Parathyroid adenoma (tissue), 2 donors: ENCODE data around the gene TNNT3.

Experiments
- H2AFZ ChIP-seq: fragments of 300-600 bp; sonication (generic); one replicate; pipeline ENCODE4 v1.7.0; 2017; ENCODE audit warnings: antibody characterized with exemption, mild to moderate bottlenecking
- H3K27ac ChIP-seq: fragments of 300-600 bp; sonication (generic); one replicate; pipeline ENCODE4 v1.7.0; 2017
- H3K27me3 ChIP-seq: fragments of 300-600 bp; sonication (generic); one replicate; pipeline ENCODE4 v1.7.0; 2017; ENCODE audit warnings: low read length; ENCODE audit not compliant: control insufficient read depth, insufficient read depth
- H3K36me3 ChIP-seq: fragments of 300-600 bp; sonication (generic); one replicate; pipeline ENCODE4 v1.7.0; 2017; ENCODE audit warnings: low read length; ENCODE audit not compliant: control insufficient read depth, insufficient read depth
- H3K4me1 ChIP-seq: fragments of 300-600 bp; sonication (generic); one replicate; pipeline ENCODE4 v1.7.0; 2017; ENCODE audit warnings: control low read depth
- H3K4me2 ChIP-seq: fragments of 300-600 bp; sonication (generic); one replicate; pipeline ENCODE4 v1.7.0; 2017; ENCODE audit warnings: low read length
- H3K4me3 ChIP-seq: fragments of 300-600 bp; sonication (generic); one replicate; pipeline ENCODE4 v1.7.0; 2017; ENCODE audit warnings: low read depth, low read length
- H3K79me2 ChIP-seq: fragments of 300-600 bp; sonication (generic); one replicate; pipeline ENCODE4 v1.7.0; 2017; ENCODE audit warnings: control low read depth
- H3K9ac ChIP-seq: fragments of 300-600 bp; sonication (generic); one replicate; pipeline ENCODE4 v1.7.0; 2017; ENCODE audit warnings: mild to moderate bottlenecking
- H3K9me3 ChIP-seq: fragments of 300-600 bp; sonication (generic); one replicate; pipeline ENCODE4 v1.7.0; 2017; ENCODE audit warnings: low read length; ENCODE audit not compliant: control insufficient read depth
- CTCF ChIP-seq: fragments of 300-600 bp; sonication (generic); IDR thresholded peaks from one replicate; pipeline ENCODE4 v1.7.0; 2017; ENCODE audit warnings: antibody characterized with exemption, mild to moderate bottlenecking
- donor health status: primary hyperparathyroidism.

The TNNT3 gene

GRCh38 chr11:1964955-1965354 lies 45.5 kb downstream of the TNNT3 start:
- Histone ChIP-seq H3K4me1 (no peaks in the 10 kb centered on the region), H3K4me2 (no peak overlapping the region), H2AFZ (no peak overlapping the region), H3K36me3 (no peaks in the 10 kb centered on the region), H3K9ac (no peak overlapping the region), H3K27me3 (no peaks in the 10 kb centered on the region), H3K4me3 (no peak overlapping the region), H3K79me2 (no peaks in the 10 kb centered on the region), H3K9me3 (no peaks in the 10 kb centered on the region), H3K27ac (no peak overlapping the region)
- no peak for TF ChIP-seq CTCF

GRCh38 chr11:1966531-1966930 lies 47.0 kb downstream of the TNNT3 start:
- no peak overlapping the region for H2AFZ ChIP-seq
- no peaks in the 10 kb centered on the region for H3K79me2 ChIP-seq
- no peaks in the 10 kb centered on the region for H3K36me3 ChIP-seq
- H3K9ac ChIP-seq: no peak overlapping the region
- no peak overlapping the region for H3K27ac ChIP-seq
- H3K4me1 ChIP-seq: no peaks in the 10 kb centered on the region
- H3K27me3 ChIP-seq: no peaks in the 10 kb centered on the region
- H3K4me3 ChIP-seq: no peak overlapping the region
- no peak overlapping the region for H3K4me2 ChIP-seq
- TF ChIP-seq CTCF: no peak
- H3K9me3 ChIP-seq: no peaks in the 10 kb centered on the region

GRCh38 chr11:1967641-1968225 lies 48.2 kb downstream of the TNNT3 start:
- Histone ChIP-seq H3K27me3 (no peaks in the 10 kb centered on the region), H2AFZ (no peak overlapping the region), H3K79me2 (no peaks in the 10 kb centered on the region), H3K4me3 (no peak overlapping the region), H3K9me3 (no peaks in the 10 kb centered on the region), H3K4me2 (no peak overlapping the region), H3K27ac (no peak overlapping the region), H3K9ac (no peak overlapping the region), H3K4me1 (no peaks in the 10 kb centered on the region), H3K36me3 (no peaks in the 10 kb centered on the region)
- no peak for TF ChIP-seq CTCF

- H3K27me3 ChIP-seq: no peaks in the 10 kb centered on the region
- H3K9ac ChIP-seq: no peak overlapping the region
- no peaks in the 10 kb centered on the region for H3K79me2 ChIP-seq
- H3K4me2 ChIP-seq: no peak overlapping the region
- TF ChIP-seq CTCF: no peak
- H3K27ac ChIP-seq: no peak overlapping the region
- no peaks in the 10 kb centered on the region for H3K4me1 ChIP-seq
- no peak overlapping the region for H3K4me3 ChIP-seq
- H3K9me3 ChIP-seq: no peaks in the 10 kb centered on the region
- H3K36me3 ChIP-seq: no peaks in the 10 kb centered on the region
- no peak overlapping the region for H2AFZ ChIP-seq
Measured at GRCh38 chr11:1968454-1969002, 49.0 kb downstream of the TNNT3 start.

- no peak overlapping the region for H3K27ac ChIP-seq
- TF ChIP-seq CTCF: no peak
Measured at GRCh38 chr11:1969035-1969434, 49.5 kb downstream of the TNNT3 start.

More at GRCh38 chr11:1969035-1969434, 49.5 kb downstream of the TNNT3 start:
- H3K4me2 ChIP-seq: no peak overlapping the region
- H3K36me3 ChIP-seq: no peaks in the 10 kb centered on the region
- H3K27me3 ChIP-seq: no peaks in the 10 kb centered on the region
- no peaks in the 10 kb centered on the region for H3K4me1 ChIP-seq
- no peak overlapping the region for H3K4me3 ChIP-seq
- H2AFZ ChIP-seq: no peak overlapping the region
- no peaks in the 10 kb centered on the region for H3K9me3 ChIP-seq
- no peak overlapping the region for H3K9ac ChIP-seq
- H3K79me2 ChIP-seq: no peaks in the 10 kb centered on the region
